KG1 (cell line): ENCODE measurements around the gene SCUBE1.

Experiments
- DNase-seq: peaks from one replicate; lab custom pipeline; 2025; lab: John Stamatoyannopoulos, UW

Gene SCUBE1

GRCh38 chr22:43155789-43156188 lies 187.4 kb downstream of the SCUBE1 start:
- no peak for DNase-seq

- no peak for DNase-seq
Observed at GRCh38 chr22:43154887-43155536, 188.2 kb downstream of the SCUBE1 start.

- DNase-seq: no peak
Observed at GRCh38 chr22:43153899-43154298, 189.3 kb downstream of the SCUBE1 start.

- peak; percentile 38 for DNase-seq
Observed at GRCh38 chr22:43152357-43153071, 190.7 kb downstream of the SCUBE1 start.

GRCh38 chr22:43152003-43152356 lies 191.2 kb downstream of the SCUBE1 start:
- no peak for DNase-seq

- no peak for DNase-seq
Observed at GRCh38 chr22:43151251-43152002, 191.7 kb downstream of the SCUBE1 start, which contains the start of gene TSPO. TSPO (plus strand) TSS chr22:43151559; CDS start chr22:43159239, 7,680 bp downstream.

GRCh38 chr22:43150731-43151206 lies 192.4 kb downstream of the SCUBE1 start:
- no peak for DNase-seq

- DNase-seq: no peak
Observed at GRCh38 chr22:43148581-43148980, 194.6 kb downstream of the SCUBE1 start.

- peak; percentile 54 for DNase-seq
Observed at GRCh38 chr22:43147821-43148220, 195.4 kb downstream of the SCUBE1 start.
